GM21447 (cell line): ENCODE results near the gene EPB41L4A.
A peak's percentile ranks its signal among the peaks of the same experiment; 100 is the strongest.
"Not testable (repeated sequence)": the region's sequence is repeated elsewhere in the genome, so short reads cannot be mapped to it uniquely, and the experiment has no call there.

ENCODE experiments used
- ATAC-seq: cut with Tn5 transposase; IDR thresholded peaks from one replicate; pipeline ENCODE4 v1.9.1; 2021; ENCODE audit not compliant: unreplicated experiment

Gene EPB41L4A

DNA sequence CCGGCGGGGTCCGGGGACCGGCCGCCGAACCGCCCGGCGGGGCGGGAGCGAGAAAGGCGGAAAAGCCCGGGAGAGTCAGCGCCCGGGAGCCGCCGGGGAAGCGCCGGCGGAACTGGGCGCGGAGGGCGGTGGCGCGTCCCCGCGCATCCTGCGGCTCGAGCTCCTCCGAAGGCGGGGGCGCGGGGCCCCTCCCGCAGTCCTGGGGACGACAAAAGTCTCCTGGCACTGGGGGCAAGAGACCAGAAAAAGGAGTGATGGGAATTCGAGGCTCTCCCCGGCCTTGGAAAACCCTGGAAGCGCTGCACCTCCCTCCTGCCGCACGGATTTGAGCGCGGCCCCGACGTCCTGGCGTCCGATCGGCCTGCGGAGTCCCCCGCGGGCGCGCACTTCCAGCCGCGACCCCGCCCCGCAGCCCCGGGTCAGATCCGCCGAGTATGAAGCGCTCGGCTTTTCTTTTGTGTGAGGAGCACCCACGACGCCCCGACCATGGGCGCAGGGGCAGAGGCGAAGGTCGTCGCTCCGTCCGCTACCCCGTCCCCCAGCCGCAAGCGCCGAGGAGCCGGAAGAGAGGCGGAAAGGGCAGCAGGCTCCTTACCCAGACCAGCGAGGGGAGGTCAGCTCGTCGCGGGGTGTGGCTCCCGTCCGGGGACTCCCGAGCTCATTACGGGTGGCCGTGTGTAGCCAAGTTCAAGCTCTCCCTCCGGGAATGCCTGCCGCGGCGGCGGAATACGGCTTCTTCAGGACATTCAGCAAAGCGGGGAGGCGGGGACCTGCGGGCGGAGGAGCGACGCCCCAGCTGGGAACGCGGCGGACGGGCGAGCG lies at the start of gene EPB41L4A:
Gene EPB41L4A, minus strand, starts transcription at position 114 of the 822 bp plus-strand sequence. CDS start 238 bp downstream, outside the sequence.
- peak; percentile 17 for ATAC-seq

- ATAC-seq = no peak
These were observed 48.4 kb upstream of the EPB41L4A start for GRCh38 chr5:112467485-112467884.

DNA sequence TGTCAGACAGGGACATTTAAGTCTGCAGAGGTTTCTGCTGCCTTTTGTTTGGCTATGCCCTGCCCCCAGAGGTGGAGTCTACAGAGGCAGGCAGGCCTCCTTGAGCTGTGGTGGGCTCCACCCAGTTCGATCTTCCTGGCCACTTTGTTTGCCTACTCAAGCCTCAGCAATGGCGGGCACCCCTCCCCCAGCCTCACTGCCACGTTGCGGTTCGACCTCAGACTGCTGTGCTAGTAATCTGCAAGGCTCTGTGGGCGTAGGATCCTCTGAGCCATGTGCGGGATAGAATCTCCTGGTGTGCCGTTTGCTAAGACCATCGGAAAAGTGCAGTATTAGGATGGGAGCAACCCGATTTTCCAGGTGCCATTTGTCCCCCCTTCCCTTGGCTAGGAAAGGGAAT lies 47.2 kb upstream of the EPB41L4A start:
- not testable (repeated sequence) for ATAC-seq

GRCh38 chr5:112447187-112447760 lies 28.2 kb upstream of the EPB41L4A start:
- not testable (repeated sequence) for ATAC-seq

GRCh38 chr5:112445626-112446350 lies 26.7 kb upstream of the EPB41L4A start:
- ATAC-seq = no peak

- not testable (repeated sequence) for ATAC-seq
These were observed 24.9 kb upstream of the EPB41L4A start for GRCh38 chr5:112443932-112444331.

DNA sequence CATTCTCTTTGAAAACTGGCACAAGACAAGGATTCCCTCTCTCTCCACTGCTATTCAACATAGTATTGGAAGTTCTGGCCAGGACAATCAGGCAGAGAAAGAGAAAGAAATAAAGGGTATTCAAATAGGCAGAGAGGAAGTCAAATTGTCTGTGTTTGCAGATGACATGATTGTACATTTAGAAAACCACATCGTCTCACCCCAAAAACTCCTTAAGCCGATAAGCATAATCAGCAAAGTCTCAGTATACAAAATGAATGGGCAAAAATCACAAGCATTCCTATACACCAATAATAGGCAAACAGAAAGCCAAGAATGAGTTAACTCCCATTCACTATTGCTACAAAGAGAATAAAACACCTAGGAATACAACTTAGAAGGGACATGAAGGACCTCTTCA lies 21.0 kb upstream of the EPB41L4A start:
- ATAC-seq = no peak

- ATAC-seq = no peak
These were observed 17.1 kb upstream of the EPB41L4A start for GRCh38 chr5:112436144-112436543.

DNA sequence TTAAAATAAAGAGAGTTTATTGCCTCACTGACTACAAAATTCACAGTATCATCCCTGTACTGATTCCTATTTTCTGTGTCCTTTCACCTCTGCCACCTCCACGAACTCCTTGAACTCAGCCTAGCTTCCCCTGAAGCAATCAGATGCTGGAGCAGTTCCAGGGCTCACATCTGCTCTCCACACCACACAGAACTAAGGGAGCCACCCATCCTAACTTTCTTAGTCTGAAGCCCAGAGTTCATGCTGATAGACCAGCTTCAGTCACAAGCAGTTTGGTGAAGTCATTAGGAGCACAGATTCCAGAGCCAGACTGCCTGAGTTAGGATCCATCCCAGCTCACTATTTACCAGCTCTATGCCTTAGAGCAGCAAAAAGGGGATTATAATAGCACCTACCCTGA lies 15.6 kb upstream of the EPB41L4A start:
- ATAC-seq = no peak

GRCh38 chr5:112426202-112426601 lies 7.1 kb upstream of the EPB41L4A start:
- not testable (repeated sequence) for ATAC-seq

GRCh38 chr5:112419986-112420864 lies 1.1 kb upstream of the EPB41L4A start:
- ATAC-seq = peak; percentile 79

DNA sequence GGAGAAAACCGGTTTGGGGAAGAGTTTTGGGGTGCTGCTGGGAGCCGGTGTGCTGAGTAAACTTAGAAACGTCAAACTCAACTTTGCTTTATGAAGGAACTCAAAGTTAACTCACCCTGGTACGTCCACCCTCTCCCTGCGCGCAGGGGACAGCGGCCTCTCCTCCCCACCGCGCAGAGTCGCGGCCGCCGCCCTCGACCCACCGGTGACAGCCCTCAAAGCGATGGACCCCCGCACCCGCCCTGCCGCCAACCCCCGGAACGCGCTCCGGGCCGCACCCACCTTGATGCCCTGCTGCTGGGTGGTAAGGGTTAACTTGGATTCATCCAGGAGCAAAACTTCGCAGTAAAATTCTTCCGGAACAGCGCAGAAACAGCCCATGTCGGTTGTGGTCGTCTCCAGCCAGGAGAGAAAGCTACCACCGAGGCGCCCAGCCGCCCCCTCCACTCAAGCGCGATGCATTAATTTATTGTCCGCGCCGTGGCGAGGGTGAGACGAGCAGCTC lies 366 bp downstream of the EPB41L4A start:
- ATAC-seq = peak; percentile 1

DNA sequence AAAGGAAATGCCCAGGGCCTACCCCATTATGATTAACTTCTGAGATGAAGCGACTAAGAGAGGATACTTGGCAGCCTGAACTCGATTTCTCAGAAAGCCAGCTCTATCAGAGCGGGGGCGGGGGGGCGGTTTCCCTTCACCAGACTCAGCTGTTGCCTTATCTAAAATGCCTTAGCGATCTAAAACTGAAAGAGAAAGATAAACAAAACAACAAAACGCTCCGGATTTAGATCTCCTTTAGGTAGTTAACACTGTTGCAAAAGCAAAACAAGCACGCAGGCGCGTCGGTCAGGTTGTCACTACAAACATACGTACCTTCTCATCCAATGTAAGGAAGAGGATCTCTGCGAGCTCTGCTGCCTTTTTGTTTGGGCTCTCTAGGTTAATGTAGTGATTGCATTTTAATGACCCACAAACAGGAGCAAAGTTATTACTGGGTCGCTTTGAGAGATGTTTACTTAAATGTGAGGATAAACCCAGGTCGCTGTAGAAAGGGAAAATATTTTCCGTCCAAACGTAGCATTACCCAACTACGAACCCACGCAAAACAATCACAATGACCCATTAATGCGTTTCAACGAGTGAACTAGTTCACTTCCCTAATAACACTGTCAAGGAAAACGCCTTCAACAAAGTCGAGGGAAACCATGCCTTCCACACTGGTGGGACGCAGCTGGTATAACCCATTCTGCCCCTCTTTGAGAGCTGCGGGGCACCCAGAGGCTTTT lies 982 bp downstream of the EPB41L4A start:
- peak; percentile 48 for ATAC-seq

- ATAC-seq = no peak
These were observed 3.5 kb downstream of the EPB41L4A start for GRCh38 chr5:112415552-112415951.

DNA sequence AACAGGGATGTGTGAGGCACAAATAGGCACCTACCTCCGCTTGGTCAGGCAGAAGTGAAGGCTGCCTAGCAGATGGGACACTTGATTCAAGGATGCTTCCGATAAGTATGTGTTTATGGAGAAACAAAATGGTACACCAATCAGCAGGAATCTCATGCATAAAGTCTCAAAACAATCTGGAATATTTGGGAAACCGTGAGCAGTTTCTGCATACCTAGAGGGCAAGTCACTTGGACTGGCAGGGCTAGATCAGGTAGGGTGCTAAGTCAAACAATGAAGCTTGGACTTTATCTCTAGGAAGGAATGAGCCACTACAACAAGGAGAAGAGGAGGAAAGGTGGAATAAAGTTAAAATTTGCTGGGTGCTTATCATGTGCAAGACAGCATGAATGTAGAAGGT lies 5.5 kb downstream of the EPB41L4A start:
- no peak for ATAC-seq

- ATAC-seq = no peak
These were observed 6.7 kb downstream of the EPB41L4A start for GRCh38 chr5:112412346-112412745.

DNA sequence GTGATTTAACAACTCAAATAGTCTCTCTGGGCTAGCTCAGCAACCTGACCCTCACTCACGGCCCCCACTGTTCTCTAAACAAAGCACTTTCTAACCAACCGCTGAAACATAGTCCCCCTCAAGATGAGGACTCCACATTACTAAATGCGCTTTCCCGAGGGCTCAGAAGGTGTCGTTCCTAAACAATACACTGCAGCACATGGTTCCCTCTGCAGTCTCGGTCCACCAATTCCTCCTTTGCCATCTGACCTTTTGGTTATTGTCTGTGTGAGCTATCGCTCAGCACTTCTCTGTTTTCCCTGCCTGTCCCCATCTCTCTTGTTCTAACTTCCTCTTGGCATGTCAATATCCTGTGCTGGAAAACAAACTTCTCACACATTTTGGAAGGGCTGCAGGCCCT lies 7.2 kb downstream of the EPB41L4A start:
- ATAC-seq = no peak

DNA sequence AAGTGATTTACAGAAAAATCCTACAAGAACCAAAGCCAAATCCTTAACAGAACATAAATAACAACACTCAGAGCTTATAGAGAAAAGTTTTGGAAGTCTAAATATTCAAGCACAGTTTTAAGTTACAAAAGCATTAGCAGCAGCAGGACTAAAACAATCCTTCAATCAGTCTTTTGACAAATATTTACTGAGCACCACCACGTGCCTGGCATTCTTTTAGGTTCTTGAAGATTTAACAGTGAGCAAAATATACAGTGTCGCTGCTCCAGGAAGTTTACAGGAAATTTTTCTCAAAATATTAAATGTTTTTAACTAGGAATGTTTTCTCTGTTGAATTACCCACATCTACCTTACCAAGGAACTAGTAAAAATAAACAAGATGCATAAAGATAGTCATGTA lies 11.4 kb downstream of the EPB41L4A start:
- no peak for ATAC-seq

DNA sequence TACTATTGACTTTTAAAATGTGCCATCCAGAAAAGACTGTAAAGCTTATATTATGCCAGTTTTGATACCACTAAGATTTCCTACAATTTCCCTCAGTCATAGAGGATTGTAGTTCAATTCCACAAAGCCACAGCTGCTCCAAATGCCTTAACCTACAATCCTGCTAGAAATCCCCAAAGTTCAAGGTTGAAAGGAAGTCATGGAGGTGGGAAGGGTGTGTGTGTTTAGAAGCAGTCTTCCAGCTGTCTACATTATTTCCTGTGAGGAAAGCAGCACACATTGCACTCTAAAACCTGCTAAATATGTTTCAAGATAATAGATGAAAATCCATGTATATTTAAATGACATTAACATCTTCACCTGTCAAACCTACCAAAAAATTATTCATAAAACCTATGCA lies 11.8 kb downstream of the EPB41L4A start:
- ATAC-seq = no peak

- ATAC-seq = no peak
These were observed 16.0 kb downstream of the EPB41L4A start for GRCh38 chr5:112403069-112403468.
